GM13977 (cell line): ENCODE results near the gene VAPB.

Experiments used
- DNase-seq: peaks from one replicate; pipeline ENCODE4 v3.0.0; 2012; ENCODE audit warnings: low spot score
- in situ Hi-C: fragments of 300-500 bp; cut with MboI; formaldehyde crosslinking; loops from one replicate; pipeline ENCODE4 v1.12.0; 2022; ENCODE audit warnings: low sequenced_read_pairs, low pct_unique_long_range_greater_than_20kb, mixed read lengths, inconsistent platforms; ENCODE audit not compliant: unreplicated experiment
- TF ChIP-seq, protein P1 (sequence below): IDR thresholded peaks from 2 replicates; pipeline ENCODE4 v1.5.1; 2012; ENCODE audit warnings: mild to moderate bottlenecking, control low read depth; ENCODE audit not compliant: insufficient read depth; ENCODE audit errors: extremely low read depth, missing control alignments

VAPB gene

DNA sequence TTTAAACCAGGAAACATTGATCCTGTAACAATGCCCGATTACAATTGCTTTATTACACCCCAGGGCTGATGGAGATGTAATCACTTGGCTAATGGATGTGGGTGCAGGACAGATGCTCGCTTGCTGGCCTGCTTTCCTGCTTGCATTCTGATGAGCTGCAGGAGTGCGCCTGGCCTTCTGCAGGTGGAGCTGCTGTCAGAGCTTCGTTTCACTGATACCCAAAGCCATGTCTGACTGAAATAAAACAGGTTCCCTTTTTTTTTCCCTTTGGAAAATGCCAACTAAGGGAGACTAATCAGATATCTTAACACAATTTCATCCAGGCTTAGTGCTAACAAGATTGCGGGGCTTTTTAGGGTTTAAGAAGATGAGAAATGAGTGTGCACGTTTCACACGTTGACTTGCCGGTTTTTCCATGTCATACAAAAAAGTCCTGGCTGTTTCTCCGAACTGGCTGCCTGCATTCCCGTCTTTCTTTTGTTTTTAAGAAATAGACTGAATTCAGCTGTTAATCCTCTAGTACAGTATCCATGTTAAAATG is 60.7 kb downstream of the VAPB start:
- TF ChIP-seq, protein P1, sequence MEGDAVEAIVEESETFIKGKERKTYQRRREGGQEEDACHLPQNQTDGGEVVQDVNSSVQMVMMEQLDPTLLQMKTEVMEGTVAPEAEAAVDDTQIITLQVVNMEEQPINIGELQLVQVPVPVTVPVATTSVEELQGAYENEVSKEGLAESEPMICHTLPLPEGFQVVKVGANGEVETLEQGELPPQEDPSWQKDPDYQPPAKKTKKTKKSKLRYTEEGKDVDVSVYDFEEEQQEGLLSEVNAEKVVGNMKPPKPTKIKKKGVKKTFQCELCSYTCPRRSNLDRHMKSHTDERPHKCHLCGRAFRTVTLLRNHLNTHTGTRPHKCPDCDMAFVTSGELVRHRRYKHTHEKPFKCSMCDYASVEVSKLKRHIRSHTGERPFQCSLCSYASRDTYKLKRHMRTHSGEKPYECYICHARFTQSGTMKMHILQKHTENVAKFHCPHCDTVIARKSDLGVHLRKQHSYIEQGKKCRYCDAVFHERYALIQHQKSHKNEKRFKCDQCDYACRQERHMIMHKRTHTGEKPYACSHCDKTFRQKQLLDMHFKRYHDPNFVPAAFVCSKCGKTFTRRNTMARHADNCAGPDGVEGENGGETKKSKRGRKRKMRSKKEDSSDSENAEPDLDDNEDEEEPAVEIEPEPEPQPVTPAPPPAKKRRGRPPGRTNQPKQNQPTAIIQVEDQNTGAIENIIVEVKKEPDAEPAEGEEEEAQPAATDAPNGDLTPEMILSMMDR: no peak
- DNase-seq: no peak
- in situ Hi-C loops: loop anchor here (10.0 kb wide), 1 partner anchor 215 kb away; no protein-coding TSS in a partner anchor

DNA sequence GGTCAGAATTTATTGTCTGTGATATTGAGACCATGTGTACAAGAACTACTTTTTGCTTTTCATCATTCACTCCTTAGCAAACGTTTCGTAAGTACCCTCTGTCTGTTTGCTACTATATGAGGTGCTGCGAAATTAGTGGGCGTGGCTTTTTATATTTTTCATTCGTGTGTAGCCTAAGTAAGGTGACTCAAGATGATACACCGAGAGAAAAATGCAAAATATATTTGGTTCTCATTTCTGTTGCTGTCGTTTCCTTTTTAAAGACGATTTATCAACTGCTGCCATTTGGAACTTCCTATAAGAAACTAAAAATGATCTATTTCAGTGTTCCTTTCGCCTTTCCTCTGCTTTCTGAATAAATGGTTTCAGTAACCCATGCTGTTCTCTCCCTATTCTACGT is 61.2 kb downstream of the VAPB start:
- DNase-seq: no peak
- in situ Hi-C loops: loop anchor here (10.0 kb wide), 1 partner anchor 215 kb away; no protein-coding TSS in a partner anchor
- TF ChIP-seq, protein P1: no peak

DNA sequence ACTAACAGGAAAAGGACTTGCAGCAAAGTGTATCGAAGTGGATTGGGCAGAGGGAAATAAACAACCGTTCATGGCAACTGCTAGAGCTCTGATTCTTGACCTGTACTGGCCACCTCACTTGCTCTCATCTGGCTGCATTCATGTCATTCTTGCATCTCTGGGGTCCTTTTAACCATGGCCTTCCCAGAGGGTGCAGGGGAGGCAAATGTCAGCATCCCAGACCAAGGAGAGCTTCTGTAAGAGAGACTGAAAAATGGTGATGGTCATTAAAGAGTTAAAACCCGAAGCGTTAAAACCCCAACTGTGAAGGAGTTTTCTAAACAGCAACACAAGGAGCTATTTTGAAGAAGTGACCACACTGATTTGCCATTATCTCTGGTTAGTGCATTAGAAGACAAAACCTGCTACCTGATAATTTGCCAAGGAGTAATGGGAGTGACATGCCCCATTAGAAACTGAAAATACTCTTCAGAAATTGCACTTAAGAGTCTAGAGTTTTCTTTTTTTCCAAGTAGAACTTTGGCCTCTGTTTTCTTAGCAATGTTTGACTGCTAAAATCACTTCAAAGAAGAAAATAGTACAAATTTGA is 63.7 kb downstream of the VAPB start:
- no peak for DNase-seq
- TF ChIP-seq, protein P1: no peak
- in situ Hi-C loops: loop anchor here (10.0 kb wide), 1 partner anchor 218 kb away; no protein-coding TSS in a partner anchor

DNA sequence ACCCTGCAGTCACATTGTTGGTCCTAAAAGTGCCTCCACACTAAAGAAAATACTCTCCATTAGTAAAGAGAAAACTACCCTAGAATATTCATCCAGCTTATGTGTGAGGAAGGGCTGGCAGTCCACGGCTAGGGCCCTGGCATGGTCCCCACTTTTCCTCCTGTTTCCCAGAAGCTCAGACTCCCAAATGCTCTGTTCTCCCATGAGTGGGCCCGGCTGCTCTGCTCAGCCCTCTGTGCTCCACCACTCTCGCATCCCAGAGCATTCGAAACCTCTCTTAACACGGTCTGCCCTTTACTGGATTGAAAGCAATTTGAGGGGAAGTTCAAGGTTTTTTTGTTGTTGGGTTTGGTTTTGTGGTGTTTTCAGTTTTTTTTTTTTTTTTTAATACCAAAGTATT is 64.4 kb downstream of the VAPB start:
- TF ChIP-seq, protein P1: no peak
- no peak for DNase-seq
- in situ Hi-C loops: loop anchor here (10.0 kb wide), 1 partner anchor 219 kb away; no protein-coding TSS in a partner anchor

DNA sequence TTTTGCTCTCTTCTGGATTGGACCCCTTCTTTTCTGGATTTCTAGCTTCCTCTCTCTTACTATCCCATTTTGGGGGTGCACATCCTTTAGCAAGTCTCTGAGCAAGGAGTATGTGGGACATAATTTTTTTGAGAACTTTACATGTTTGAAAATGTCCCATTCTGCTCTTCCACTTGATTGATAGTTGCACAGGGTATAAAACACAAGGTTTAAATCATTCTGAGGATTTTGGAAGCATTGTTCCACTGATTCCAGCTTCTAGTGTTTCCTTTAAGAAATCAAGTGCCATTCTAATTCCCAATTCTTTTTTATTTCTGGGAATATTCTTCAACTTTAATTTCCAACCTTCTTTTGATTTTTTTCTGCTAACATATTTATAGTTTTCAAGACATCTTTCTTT is 65.4 kb downstream of the VAPB start:
- DNase-seq: no peak
- in situ Hi-C loops: loop anchor here (10.0 kb wide), 1 partner anchor 220 kb away; no protein-coding TSS in a partner anchor

DNA sequence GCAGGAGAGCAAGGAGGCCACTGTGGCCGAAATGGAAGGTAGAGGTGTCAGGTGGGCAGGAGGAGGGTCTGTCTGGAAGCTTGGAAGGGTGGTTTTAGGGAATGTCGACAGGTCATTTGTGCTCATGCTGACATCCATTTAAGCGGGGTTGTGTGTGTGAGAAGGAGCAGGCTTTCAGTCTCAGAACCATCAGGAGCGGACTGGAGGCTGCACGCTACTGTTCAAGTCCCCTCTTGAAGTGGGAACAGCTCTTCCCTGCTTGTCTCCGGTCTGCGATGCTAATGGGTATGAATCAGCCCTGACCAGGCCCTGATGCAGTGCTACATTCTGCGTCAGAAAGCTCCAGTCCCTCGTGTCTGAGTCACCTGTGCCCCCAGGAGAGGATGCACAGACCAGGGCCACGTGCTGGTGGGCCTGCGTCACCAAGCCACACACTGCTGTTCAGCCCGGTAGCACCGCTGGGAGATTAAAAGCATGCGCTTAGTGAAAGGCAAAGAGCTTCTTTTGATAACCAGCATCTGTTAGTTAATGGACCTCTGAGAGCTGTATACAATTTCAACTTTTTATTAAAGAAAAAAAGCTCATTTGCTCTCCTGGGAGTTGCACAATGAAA is 68.2 kb downstream of the VAPB start:
- in situ Hi-C loops: loop anchor here (10.0 kb wide), 1 partner anchor 222 kb away; no protein-coding TSS in a partner anchor
- TF ChIP-seq, protein P1: no peak
- DNase-seq: no peak

More for the DNA sequence above, 65.4 kb downstream of the VAPB start:
- TF ChIP-seq, protein P1: no peak
